PC-3 (cell line): ENCODE results near the gene NFAM1. TPM values are rescaled to one million over a fixed set of nuclear protein-coding genes. Genes with fewer than 3 reads are reported as not detected.

Source experiments
- ATAC-seq: fragments of 200-7000 bp; cut with Tn5 transposase; 2 replicates; pipeline ENCODE4 v1.9.1; 2020; ENCODE audit warnings: mild to moderate bottlenecking, moderate library complexity
- BruUV-seq: library from RNA; stranded (reverse); fragments of 400-500 nt; replicated peaks from 2 replicates; lab custom pipeline; 2021; lab: Mats Ljungman, UMichigan
- CTCF ChIA-PET: fragments of 300-600 bp; sonication (Branson Sonifier 250); formaldehyde crosslinking; loops from one replicate; lab custom pipeline; 2022; ENCODE audit warnings: antibody characterized with exemption; lab: Charles Lee
- POLR2A ChIA-PET: fragments of 300-600 bp; sonication (Branson Sonifier 250); formaldehyde crosslinking; loops from one replicate; lab custom pipeline; 2022; ENCODE audit warnings: antibody characterized with exemption; ENCODE audit not compliant: unreplicated experiment; lab: Charles Lee
- DNase-seq: peaks from one replicate; pipeline ENCODE4 v3.0.0-alpha.2; 2015
- H2AFZ ChIP-seq: fragments of 300-600 bp; sonication (generic); 2 replicates; pipeline ENCODE4 v1.6.0; 2016; ENCODE audit warnings: antibody characterized with exemption, low read length
- H3F3A ChIP-seq: fragments of 300-600 bp; sonication (generic); one replicate; pipeline ENCODE4 v1.6.0; 2017; ENCODE audit warnings: antibody characterized with exemption, low read length, control low read depth, mild to moderate bottlenecking; ENCODE audit not compliant: unreplicated experiment
- H3K27ac ChIP-seq: fragments of 300-600 bp; sonication (generic); 2 replicates; pipeline ENCODE4 v1.5.1; 2016; ENCODE audit warnings: mild to moderate bottlenecking, low read length
- H3K27me3 ChIP-seq: fragments of 300-600 bp; sonication (generic); 2 replicates; pipeline ENCODE4 v1.6.1; 2016; ENCODE audit warnings: low read length, mixed read lengths
- H3K36me3 ChIP-seq: fragments of 300-600 bp; sonication (generic); 2 replicates; pipeline ENCODE4 v1.6.1; 2016; ENCODE audit warnings: low read depth, mixed run types, low read length, mixed read lengths
- H3K4me1 ChIP-seq: fragments of 300-600 bp; sonication (generic); 2 replicates; pipeline ENCODE4 v1.5.1; 2016; ENCODE audit warnings: low read length; ENCODE audit not compliant: insufficient read depth
- H3K4me2 ChIP-seq: fragments of 300-600 bp; sonication (generic); 2 replicates; pipeline ENCODE4 v1.6.0; 2016; ENCODE audit warnings: low read length
- H3K4me3 ChIP-seq: fragments of 300-600 bp; sonication (generic); 2 replicates; pipeline ENCODE4 v1.5.1; 2016; ENCODE audit warnings: mild to moderate bottlenecking, low read length, mixed read lengths
- H3K79me2 ChIP-seq: fragments of 300-600 bp; sonication (generic); 2 replicates; pipeline ENCODE4 v1.6.1; 2017; ENCODE audit warnings: low read length, mixed read lengths
- H3K9ac ChIP-seq: fragments of 300-600 bp; sonication (generic); 2 replicates; pipeline ENCODE4 v1.6.0; 2016; ENCODE audit warnings: mild to moderate bottlenecking, low read length
- H3K9me2 ChIP-seq: fragments of 300-600 bp; sonication (generic); replicated peaks from 2 replicates; pipeline ENCODE4 v1.6.1; 2016; ENCODE audit warnings: mixed run types, low read length, mixed read lengths
- H3K9me3 ChIP-seq: fragments of 300-600 bp; sonication (generic); 2 replicates; pipeline ENCODE4 v1.6.1; 2016; ENCODE audit warnings: low read length, mixed read lengths
- H4K20me1 ChIP-seq: fragments of 300-600 bp; sonication (generic); 2 replicates; pipeline ENCODE4 v1.6.1; 2016; ENCODE audit warnings: low read length, mixed read lengths
- EZH2 ChIP-seq: fragments of 300-600 bp; sonication (generic); IDR thresholded peaks from one replicate; pipeline ENCODE4 v1.6.1; 2017; ENCODE audit warnings: antibody characterized with exemption, mild to moderate bottlenecking, low read length; ENCODE audit not compliant: unreplicated experiment
- EZH2phosphoT487 ChIP-seq: fragments of 300-600 bp; sonication (generic); IDR thresholded peaks from 2 replicates; pipeline ENCODE4 v1.6.1; 2018; ENCODE audit warnings: mild to moderate bottlenecking, antibody characterized with exemption, low read length, borderline replicate concordance
- intact Hi-C: fragments of 100-400 bp; cut with micrococcal nuclease; formaldehyde crosslinking; loops from 2 replicates; pipeline ENCODE4 v1.9.0; 2023
- total RNA-seq: library from RNA; depleted of rRNA; stranded (reverse); fragments of >200 nt; gene quantifications from 2 replicates; pipeline ENCODE4 v1.2.3, GENCODE V29; 2014
- TF ChIP-seq, protein P1 (sequence below): fragments of 300-600 bp; sonication (generic); conservative IDR thresholded peaks from 2 replicates; pipeline ENCODE4 v1.5.1; 2017; ENCODE audit warnings: antibody characterized with exemption, low read depth, mild to moderate bottlenecking, low read length

The NFAM1 gene
- total RNA-seq, 1 experiment from 2014 or later, result 0.11 TPM

DNA sequence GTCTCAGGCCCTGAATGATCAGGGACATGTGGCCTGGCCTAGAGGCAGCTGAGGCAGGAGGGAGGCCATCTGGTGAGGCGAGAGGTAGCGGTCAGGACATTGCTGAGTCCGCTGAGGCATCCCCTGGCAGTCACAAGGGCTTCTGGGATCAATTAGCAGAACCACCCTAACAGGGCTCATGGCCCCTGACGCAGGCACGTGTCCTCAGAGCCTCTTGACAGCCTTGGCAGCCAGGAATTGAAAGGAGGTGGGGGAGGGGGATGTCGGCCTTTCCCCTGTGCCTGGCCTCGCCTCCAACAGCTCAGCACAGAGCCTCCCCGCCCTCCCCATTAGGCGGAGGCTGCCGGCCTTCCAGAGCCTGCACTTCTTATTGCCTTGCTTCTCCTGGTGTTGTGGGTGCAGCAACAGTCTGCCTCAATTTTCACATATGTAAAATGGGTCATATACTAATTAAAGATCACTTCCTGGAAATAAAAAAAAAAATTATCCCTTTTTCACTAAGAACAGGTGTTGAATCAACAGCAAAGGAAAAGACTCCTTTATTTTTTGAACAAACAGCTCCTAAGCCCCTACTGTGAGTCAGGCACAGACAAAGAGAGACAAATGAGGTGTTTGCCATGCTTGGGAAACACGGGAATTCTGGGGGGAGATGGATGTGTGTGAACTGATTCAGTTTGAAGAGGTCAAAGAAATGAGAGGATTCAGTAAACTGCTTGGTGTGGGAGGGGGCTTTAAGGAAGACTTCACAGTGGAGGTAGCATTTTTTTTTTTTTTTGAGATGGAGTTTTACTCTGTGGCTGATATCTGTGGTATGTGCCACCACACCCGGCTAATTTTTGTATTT is 55.3 kb downstream of the NFAM1 start:
- Histone ChIP-seq H3K79me2 (no peaks in the 10 kb centered on the region), H3K9ac (no peak overlapping the region), H3K4me1 (no peaks in the 10 kb centered on the region), H3K27me3 (no peaks in the 10 kb centered on the region), H3K9me2 (no peaks in the 10 kb centered on the region), H3K9me3 (no peaks in the 10 kb centered on the region), H3K4me3 (no peak overlapping the region), H2AFZ (no peak overlapping the region), H3F3A (no peaks in the 10 kb centered on the region), H3K36me3 (no peaks in the 10 kb centered on the region), H3K27ac (no peak overlapping the region), H4K20me1 (no peaks in the 10 kb centered on the region), H3K4me2 (no peak overlapping the region)
- DNase-seq (no peak), ATAC-seq (no peak)
- intact Hi-C loops, result loop anchor here (5.0 kb wide), 1 partner anchor 60 kb away; no protein-coding TSS in a partner anchor
- no peak for TF ChIP-seq EZH2
- TF ChIP-seq, protein P1, sequence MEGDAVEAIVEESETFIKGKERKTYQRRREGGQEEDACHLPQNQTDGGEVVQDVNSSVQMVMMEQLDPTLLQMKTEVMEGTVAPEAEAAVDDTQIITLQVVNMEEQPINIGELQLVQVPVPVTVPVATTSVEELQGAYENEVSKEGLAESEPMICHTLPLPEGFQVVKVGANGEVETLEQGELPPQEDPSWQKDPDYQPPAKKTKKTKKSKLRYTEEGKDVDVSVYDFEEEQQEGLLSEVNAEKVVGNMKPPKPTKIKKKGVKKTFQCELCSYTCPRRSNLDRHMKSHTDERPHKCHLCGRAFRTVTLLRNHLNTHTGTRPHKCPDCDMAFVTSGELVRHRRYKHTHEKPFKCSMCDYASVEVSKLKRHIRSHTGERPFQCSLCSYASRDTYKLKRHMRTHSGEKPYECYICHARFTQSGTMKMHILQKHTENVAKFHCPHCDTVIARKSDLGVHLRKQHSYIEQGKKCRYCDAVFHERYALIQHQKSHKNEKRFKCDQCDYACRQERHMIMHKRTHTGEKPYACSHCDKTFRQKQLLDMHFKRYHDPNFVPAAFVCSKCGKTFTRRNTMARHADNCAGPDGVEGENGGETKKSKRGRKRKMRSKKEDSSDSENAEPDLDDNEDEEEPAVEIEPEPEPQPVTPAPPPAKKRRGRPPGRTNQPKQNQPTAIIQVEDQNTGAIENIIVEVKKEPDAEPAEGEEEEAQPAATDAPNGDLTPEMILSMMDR, result no peak
- no peak for TF ChIP-seq EZH2phosphoT487
- CTCF ChIA-PET, result no interaction called here
- no TSS peak for BruUV-seq
- POLR2A ChIA-PET, result no interaction called here

- intact Hi-C loops, result loop anchor here (5.0 kb wide), 1 partner anchor 61 kb away; no protein-coding TSS in a partner anchor
- H3K9me3 ChIP-seq, result no peaks in the 10 kb centered on the region
- H3K27me3 ChIP-seq, result no peaks in the 10 kb centered on the region
- TF ChIP-seq, protein P1, result no peak
- TF ChIP-seq EZH2 (no peak), EZH2phosphoT487 (no peak)
- no TSS peak for BruUV-seq
- no peaks in the 10 kb centered on the region for H3K4me1 ChIP-seq
- H3K9ac ChIP-seq, result no peak overlapping the region
- H3F3A ChIP-seq, result no peaks in the 10 kb centered on the region
- CTCF ChIA-PET, result no interaction called here
- no peak overlapping the region for H3K27ac ChIP-seq
- no peaks in the 10 kb centered on the region for H3K36me3 ChIP-seq
- no peaks in the 10 kb centered on the region for H3K9me2 ChIP-seq
- ATAC-seq (no peak), DNase-seq (no peak)
- H3K79me2 ChIP-seq, result no peaks in the 10 kb centered on the region
- no peak overlapping the region for H3K4me3 ChIP-seq
- H4K20me1 ChIP-seq, result no peaks in the 10 kb centered on the region
- no peak overlapping the region for H3K4me2 ChIP-seq
- POLR2A ChIA-PET, result no interaction called here
- H2AFZ ChIP-seq, result no peak overlapping the region
Observed at GRCh38 chr22:42375982-42376381, 56.2 kb downstream of the NFAM1 start.

- Histone ChIP-seq H3K4me2 (no peak overlapping the region), H3K27ac (no peak overlapping the region), H3K4me3 (no peak overlapping the region), H3F3A (no peaks in the 10 kb centered on the region), H3K4me1 (peaks cover 11% of the 10 kb centered on the region), H3K9ac (no peak overlapping the region), H3K36me3 (no peaks in the 10 kb centered on the region), H2AFZ (no peak overlapping the region), H3K27me3 (peaks cover 9% of the 10 kb centered on the region; the same call in 1 of the 2 replicates), H4K20me1 (no peaks in the 10 kb centered on the region), H3K9me3 (no peaks in the 10 kb centered on the region), H3K9me2 (no peaks in the 10 kb centered on the region), H3K79me2 (no peaks in the 10 kb centered on the region)
- intact Hi-C loops, result no loop called here
- ChIA-PET POLR2A (no interaction called here), CTCF (no interaction called here)
- no TSS peak for BruUV-seq
- DNase-seq (no peak), ATAC-seq (no peak)
- TF ChIP-seq, protein P1, result no peak
- TF ChIP-seq EZH2, result no peak
- TF ChIP-seq EZH2phosphoT487, result no peak
Observed at GRCh38 chr22:42372976-42373375, 59.2 kb downstream of the NFAM1 start.
